B cell (primary cell): ENCODE results near the gene SF1. TPM values are rescaled to one million over a fixed set of nuclear protein-coding genes. Genes with fewer than 3 reads are reported as not detected.

Source experiments
- ATAC-seq: fragments of 200-7000 bp; cut with Tn5 transposase; one replicate; pipeline ENCODE4 v1.10.0; 2021; ENCODE audit warnings: low read depth, mild to moderate bottlenecking, moderate number of reproducible peaks, moderate library complexity
- CTCF ChIA-PET: fragments of 350-600 bp; sonication (Branson Sonifier 250); formaldehyde crosslinking; loops from one replicate; lab custom pipeline; 2021; ENCODE audit warnings: antibody characterized with exemption, inconsistent platforms; lab: Charles Lee
- POLR2A ChIA-PET: fragments of 350-600 bp; sonication (Branson Sonifier 250); formaldehyde crosslinking; loops from one replicate; lab custom pipeline; 2021; ENCODE audit warnings: antibody characterized with exemption; lab: Charles Lee
- DNase-seq: peaks from one replicate; pipeline ENCODE4 v3.0.0; 2013
- H2AFZ ChIP-seq: 2 replicates; pipeline ENCODE4 v1.6.1; 2012; ENCODE audit warnings: mild to moderate bottlenecking, low read depth, low read length; ENCODE audit not compliant: insufficient read depth, poor library complexity, severe bottlenecking
- H3K27ac ChIP-seq, 2 donors: 1 replicate in 1 of 2; 2 replicates in 1 of 2; pipeline ENCODE4 v1.5.1; 2012 to 2013; ENCODE audit warnings: low read length in 2 of 2, mild to moderate bottlenecking in 2 of 2, moderate library complexity in 1 of 2
- H3K27me3 ChIP-seq, 4 experiments: fragments of 200-600 bp in 1 of 4; sonication (generic) in 1 of 4; replicated peaks in 1 of 4; 1 replicate in 2 of 4; 2 replicates in 2 of 4; pipeline versions ENCODE4 v1.6.1 to v1.7.0; 2013 to 2016; ENCODE audit warnings: low read length in 3 of 4, mild to moderate bottlenecking in 2 of 4, mixed read lengths in 1 of 4, moderate library complexity in 1 of 4; ENCODE audit not compliant: insufficient read depth in 4 of 4, control insufficient read depth in 3 of 4; ENCODE audit errors: control extremely low read depth in 1 of 4
- H3K36me3 ChIP-seq, 2 experiments: replicated peaks in 1 of 2; 1 replicate in 1 of 2; 2 replicates in 1 of 2; pipeline versions ENCODE4 v1.6.1 to v1.7.1; 2013; ENCODE audit warnings: low read length in 1 of 2; ENCODE audit not compliant: insufficient read depth in 2 of 2, control insufficient read depth in 1 of 2; ENCODE audit errors: control extremely low read depth in 1 of 2, extremely low read depth in 1 of 2
- H3K4me1 ChIP-seq, 2 donors: fragments of 200-600 bp in 1 of 2; sonication (generic) in 1 of 2; 1 replicate in 1 of 2; 2 replicates in 1 of 2; pipeline versions ENCODE4 v1.5.1 to v1.6.1; 2013 to 2017; ENCODE audit warnings: low read length in 2 of 2; ENCODE audit not compliant: control insufficient read depth in 2 of 2, insufficient read depth in 2 of 2
- H3K4me2 ChIP-seq: replicated peaks from 2 replicates; pipeline ENCODE3; 2012; ENCODE audit warnings: mild to moderate bottlenecking, low read depth, low read length; ENCODE audit not compliant: poor library complexity, severe bottlenecking
- H3K4me3 ChIP-seq, 5 experiments: fragments of 200-600 bp in 1 of 5; sonication (generic) in 1 of 5; 1 replicate in 3 of 5; 2 replicates in 2 of 5; pipeline versions ENCODE4 v1.5.1 to v1.7.0; 2011 to 2016; ENCODE audit warnings: low read length in 4 of 5, mild to moderate bottlenecking in 4 of 5, low read depth in 2 of 5, control low read depth in 1 of 5, moderate library complexity in 1 of 5; ENCODE audit not compliant: insufficient read depth in 1 of 5; ENCODE audit errors: control extremely low read depth in 1 of 5, extremely low read depth in 1 of 5
- H3K79me2 ChIP-seq: fragments of 200-600 bp; sonication (generic); one replicate; pipeline ENCODE4 v1.6.0; 2016; ENCODE audit warnings: low read length; ENCODE audit not compliant: control insufficient read depth, insufficient read depth
- H3K9ac ChIP-seq: fragments of 200-600 bp; sonication (generic); 2 replicates; pipeline ENCODE4 v1.6.1; 2017; ENCODE audit warnings: mild to moderate bottlenecking, low read length, moderate library complexity
- H3K9me3 ChIP-seq, 3 donors: one replicate each; pipeline versions ENCODE4 v1.6.1 to v1.7.1; 2013; ENCODE audit warnings: low read length in 2 of 3; ENCODE audit not compliant: control insufficient read depth in 2 of 3, insufficient read depth in 1 of 3; ENCODE audit errors: control extremely low read depth in 1 of 3
- H4K20me1 ChIP-seq: 2 replicates; pipeline ENCODE4 v1.6.0; 2012; ENCODE audit warnings: mild to moderate bottlenecking, low read length; ENCODE audit not compliant: insufficient read depth, control insufficient read depth, poor library complexity, severe bottlenecking
- H3K27ac Mint-ChIP-seq: one replicate; pipeline ENCODE4 v1.8.0; 2021; ENCODE audit warnings: mixed read lengths
- H3K27me3 Mint-ChIP-seq: one replicate; pipeline ENCODE4 v1.8.0; 2021; ENCODE audit warnings: mixed read lengths
- H3K4me1 Mint-ChIP-seq: one replicate; pipeline ENCODE4 v1.8.0; 2021; ENCODE audit warnings: mixed read lengths
- H3K4me3 Mint-ChIP-seq: one replicate; pipeline ENCODE4 v1.8.0; 2021; ENCODE audit warnings: mixed read lengths
- H3K9me3 Mint-ChIP-seq: one replicate; pipeline ENCODE4 v1.8.0; 2022; ENCODE audit warnings: mixed read lengths; ENCODE audit not compliant: insufficient read depth
- CTCF ChIP-seq: fragments of 200-600 bp; IDR thresholded peaks from one replicate; pipeline ENCODE4 v1.8.0; 2022; ENCODE audit warnings: antibody characterized with exemption, mild to moderate bottlenecking
- EZH2 ChIP-seq: IDR thresholded peaks from 2 replicates; pipeline ENCODE4 v1.6.1; 2012; ENCODE audit warnings: borderline replicate concordance, low read depth, mild to moderate bottlenecking, moderate library complexity, low read length; ENCODE audit not compliant: insufficient read depth, poor library complexity, severe bottlenecking
- WGBS: methylation state at CpG from one replicate; pipeline ENCODE4 v1.1.5; 2013; ENCODE audit warnings: missing lambda C conversion rate; ENCODE audit not compliant: insufficient coverage; 5-methylcytosine and 5-hydroxymethylcytosine counted together
- intact Hi-C: fragments of 100-400 bp; cut with micrococcal nuclease; formaldehyde crosslinking; loops from one replicate; pipeline ENCODE4 v1.10.0; 2022
- polyA plus RNA-seq: library from polyadenylated mRNA; depleted of rRNA; stranded (reverse); fragments of >200 nt; gene quantifications from 2 replicates; pipeline ENCODE4 v1.2.3, GENCODE V29; 2012
- total RNA-seq, 2 donors: library from RNA; stranded (reverse); fragments of 120-200 nt in 1 of 2; gene quantifications; 1 replicate in 1 of 2; 2 replicates in 1 of 2; pipeline versions ENCODE4 v1.2.3 to v1.2.4, GENCODE V29; 2013 to 2022

The SF1 gene
- total and polyA plus RNA-seq, 2 donors (not counting 1 experiment from before 2014, with no cell fraction given), result 369 to 931 TPM

DNA sequence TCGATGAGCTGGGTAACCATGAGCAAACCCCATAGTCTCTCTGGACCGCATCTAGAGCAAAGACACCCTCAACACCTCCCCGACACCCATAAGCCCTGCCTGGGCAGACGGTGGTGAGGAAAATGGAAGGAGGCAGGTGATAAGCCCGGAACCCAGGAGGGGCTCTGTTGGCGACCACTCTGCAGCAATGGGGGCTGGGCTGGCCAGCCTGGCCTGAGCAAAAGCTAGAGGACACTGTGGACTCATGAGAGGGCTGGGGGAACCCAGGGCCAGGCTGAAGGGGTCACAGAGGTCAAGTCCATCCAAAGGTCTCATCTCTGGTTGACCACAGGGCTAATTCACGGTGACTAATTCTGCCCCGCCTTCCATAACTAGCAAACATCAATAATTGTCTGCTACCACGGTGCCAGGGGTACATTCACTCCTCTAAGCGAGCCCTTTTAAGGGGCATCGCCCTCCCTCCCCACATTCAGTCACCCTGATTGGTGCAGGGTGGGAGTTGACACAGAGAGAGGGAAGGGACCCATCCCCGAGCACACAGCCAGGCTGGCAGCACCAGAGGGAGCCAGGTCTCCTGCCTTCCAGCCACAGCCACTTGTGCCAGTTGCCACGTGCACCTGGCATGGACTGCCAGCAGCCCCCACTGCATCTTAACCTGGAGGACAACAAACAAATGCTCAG lies 22.5 kb downstream of the SF1 start:
- Histone ChIP-seq H2AFZ (no peak overlapping the region), H3K4me3 (no peak overlapping the region), H3K79me2 (peaks cover 83% of the 10 kb centered on the region), H3K9me3 (no peaks in the 10 kb centered on the region), H3K27me3 (no peaks in the 10 kb centered on the region), H3K36me3 (peaks cover 0 to 34% of the 10 kb centered on the region in 2 experiments), H3K9ac (no peak overlapping the region), H3K4me2 (no peak overlapping the region), H4K20me1 (no peaks in the 10 kb centered on the region), H3K4me1 (peaks cover 12 to 27% of the 10 kb centered on the region in 2 donors), H3K27ac (no peak overlapping the region)
- TF ChIP-seq CTCF, result no peak
- no peak for TF ChIP-seq EZH2
- ATAC-seq (no peak), DNase-seq (no peak)
- POLR2A ChIA-PET, result interaction anchor here (1.6 kb wide), 1 partner anchor 11 kb away, joined by 8 read pairs; no protein-coding TSS in a partner anchor
- intact Hi-C loops, result no loop called here
- Mint-ChIP-seq H3K9me3 (no peaks in the 10 kb centered on the region), H3K27ac (peak overlapping the region; percentile 15), H3K27me3 (no peaks in the 10 kb centered on the region), H3K4me3 (no peak overlapping the region), H3K4me1 (peaks cover 36% of the 10 kb centered on the region)
- 91% methylated on average over 8 of the region's 13 CpGs for WGBS
- CTCF ChIA-PET, result interaction anchor here (1.0 kb wide), 1 partner anchor 12 kb away, joined by 3 read pairs; no protein-coding TSS in a partner anchor
